ENCODE data around the gene PLA2G2C. TPM values are rescaled to one million over a fixed set of nuclear protein-coding genes. Genes with fewer than 3 reads are reported as not detected.

Gene PLA2G2C
- total RNA-seq, 2 experiments from 2014 or later = not detected

DNA sequence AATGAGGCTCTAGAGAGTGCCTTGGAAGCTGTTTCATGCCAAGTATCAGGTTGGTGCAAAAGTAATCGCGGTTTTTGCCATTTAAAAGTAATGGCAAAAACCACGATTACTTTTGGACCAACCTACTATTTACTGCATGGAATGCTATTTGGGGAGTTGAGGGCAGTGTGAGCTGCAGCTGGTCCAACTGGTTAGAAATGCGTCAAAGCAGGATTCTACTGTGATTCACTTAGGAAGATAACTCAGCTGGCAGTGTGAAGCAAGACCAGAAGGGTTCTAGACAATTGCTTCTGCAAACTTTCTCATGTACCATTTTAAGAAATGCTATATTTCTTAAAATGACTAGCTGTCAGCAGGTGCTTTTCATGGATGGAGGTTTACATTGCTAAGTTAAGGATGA is 21.2 kb upstream of the PLA2G2C start:
- TF ChIP-seq, protein P1, sequence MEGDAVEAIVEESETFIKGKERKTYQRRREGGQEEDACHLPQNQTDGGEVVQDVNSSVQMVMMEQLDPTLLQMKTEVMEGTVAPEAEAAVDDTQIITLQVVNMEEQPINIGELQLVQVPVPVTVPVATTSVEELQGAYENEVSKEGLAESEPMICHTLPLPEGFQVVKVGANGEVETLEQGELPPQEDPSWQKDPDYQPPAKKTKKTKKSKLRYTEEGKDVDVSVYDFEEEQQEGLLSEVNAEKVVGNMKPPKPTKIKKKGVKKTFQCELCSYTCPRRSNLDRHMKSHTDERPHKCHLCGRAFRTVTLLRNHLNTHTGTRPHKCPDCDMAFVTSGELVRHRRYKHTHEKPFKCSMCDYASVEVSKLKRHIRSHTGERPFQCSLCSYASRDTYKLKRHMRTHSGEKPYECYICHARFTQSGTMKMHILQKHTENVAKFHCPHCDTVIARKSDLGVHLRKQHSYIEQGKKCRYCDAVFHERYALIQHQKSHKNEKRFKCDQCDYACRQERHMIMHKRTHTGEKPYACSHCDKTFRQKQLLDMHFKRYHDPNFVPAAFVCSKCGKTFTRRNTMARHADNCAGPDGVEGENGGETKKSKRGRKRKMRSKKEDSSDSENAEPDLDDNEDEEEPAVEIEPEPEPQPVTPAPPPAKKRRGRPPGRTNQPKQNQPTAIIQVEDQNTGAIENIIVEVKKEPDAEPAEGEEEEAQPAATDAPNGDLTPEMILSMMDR (IDR thresholded peaks at IDR 0.05) = no peak
- intact Hi-C loops (cut with DNase I, micrococcal nuclease) = no loop called here
- CTCF ChIA-PET = interaction anchor here (1.8 kb wide), 1 partner anchor 12 kb away, joined by 6 read pairs; no protein-coding TSS in a partner anchor
- Histone ChIP-seq H3K36me3 (ENCODE audit: insufficient read depth, low read length) (no peaks in the 10 kb centered on the region), H3K27me3 (ENCODE audit: control insufficient read depth in 1 of 2, insufficient read depth in 2 of 2, low read length in 2 of 2) (peaks cover 0 to 4% of the 10 kb centered on the region in 2 experiments), H3K9me3 (ENCODE audit: control insufficient read depth in 1 of 2, insufficient read depth in 1 of 2, low read length in 2 of 2) (no peaks in the 10 kb centered on the region), H3K4me1 (ENCODE audit: insufficient read depth, low read length) (peaks cover 5% of the 10 kb centered on the region), H3K4me3 (ENCODE audit: low read length) (no peak overlapping the region), H3K27ac (ENCODE audit: low read depth in 1 of 2, low read length in 2 of 2) (no peak overlapping the region)
- POLR2A ChIA-PET = no interaction called here
- Mint-ChIP-seq H3K4me3 (no peak overlapping the region), H3K4me1 (ENCODE audit: low read depth) (no peaks in the 10 kb centered on the region), H3K9me3 (no peaks in the 10 kb centered on the region), H3K36me3 (ENCODE audit: low read depth) (no peaks in the 10 kb centered on the region), H3K27ac (no peak overlapping the region), H3K27me3 (peaks cover 24% of the 10 kb centered on the region)
- DNase-seq (no peak), ATAC-seq (ENCODE audit: poor library complexity) (no peak)

DNA sequence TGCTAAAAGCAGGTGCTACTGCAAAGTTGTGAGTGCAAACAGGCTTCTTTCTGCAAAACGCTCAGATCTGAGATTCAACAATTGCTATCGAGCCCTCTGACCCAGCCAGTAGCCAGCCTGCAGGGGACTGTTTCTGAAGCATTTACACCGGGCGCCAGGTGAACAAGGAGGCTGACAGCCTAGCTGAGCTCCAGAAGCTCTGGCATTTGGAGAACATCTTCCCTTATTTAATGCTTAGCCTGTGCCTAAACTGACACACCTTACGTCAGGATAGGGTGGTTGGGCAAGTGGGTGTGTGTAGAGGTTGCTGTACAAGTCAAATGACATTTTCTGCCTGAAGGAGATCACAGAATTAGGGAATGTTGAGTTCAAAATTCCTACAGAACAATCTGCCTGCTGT is 15.8 kb upstream of the PLA2G2C start:
- peaks cover 8% of the 10 kb centered on the region for H3K27me3 Mint-ChIP-seq
- ATAC-seq (ENCODE audit: poor library complexity) (no peak), DNase-seq (no peak)
- Histone ChIP-seq H3K9me3 (ENCODE audit: control insufficient read depth in 1 of 2, insufficient read depth in 1 of 2, low read length in 2 of 2) (no peaks in the 10 kb centered on the region), H3K27ac (ENCODE audit: low read depth in 1 of 2, low read length in 2 of 2) (no peak overlapping the region), H3K4me3 (ENCODE audit: low read length) (no peak overlapping the region), H3K4me1 (ENCODE audit: insufficient read depth, low read length) (no peaks in the 10 kb centered on the region), H3K36me3 (ENCODE audit: insufficient read depth, low read length) (no peaks in the 10 kb centered on the region), H3K27me3 (ENCODE audit: control insufficient read depth in 1 of 2, insufficient read depth in 2 of 2, low read length in 2 of 2) (no peaks in the 10 kb centered on the region)
- ChIA-PET POLR2A (no interaction called here), CTCF (no interaction called here)
- H3K27ac Mint-ChIP-seq = no peak overlapping the region
- intact Hi-C loops (cut with DNase I, micrococcal nuclease) = no loop called here
- no peaks in the 10 kb centered on the region for H3K4me1 Mint-ChIP-seq (ENCODE audit: low read depth)
- TF ChIP-seq, protein P1 (IDR thresholded peaks at IDR 0.05) = no peak
- H3K36me3 Mint-ChIP-seq (ENCODE audit: low read depth) = no peaks in the 10 kb centered on the region
- H3K4me3 Mint-ChIP-seq = no peak overlapping the region
- no peaks in the 10 kb centered on the region for H3K9me3 Mint-ChIP-seq

DNA sequence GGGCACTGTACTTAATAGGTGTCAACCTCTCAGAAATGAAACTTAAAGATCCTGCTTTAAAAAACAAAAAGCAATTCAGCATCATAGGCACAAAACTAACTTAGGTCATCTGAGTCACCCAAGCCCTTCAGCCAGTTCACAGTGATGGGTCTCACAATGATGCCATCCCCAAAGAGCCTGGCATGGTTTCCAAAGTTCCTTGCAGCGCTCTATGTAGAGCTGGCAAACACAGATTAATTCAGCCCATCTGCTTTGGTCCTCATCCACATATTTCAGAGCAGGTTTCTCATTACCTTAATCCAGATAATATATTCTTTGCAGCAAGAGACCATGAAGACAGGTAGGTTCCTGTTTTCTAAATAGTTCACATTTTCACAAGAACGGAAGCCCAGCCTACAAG is 14.6 kb upstream of the PLA2G2C start:
- no peaks in the 10 kb centered on the region for H3K36me3 ChIP-seq (ENCODE audit: insufficient read depth, low read length)
- no peak overlapping the region for H3K27ac ChIP-seq (ENCODE audit: low read depth in 1 of 2, low read length in 2 of 2)
- TF ChIP-seq, protein P1 (IDR thresholded peaks at IDR 0.05) = no peak
- H3K4me3 ChIP-seq (ENCODE audit: low read length) = no peak overlapping the region
- intact Hi-C loops (cut with DNase I, micrococcal nuclease) = no loop called here
- no peaks in the 10 kb centered on the region for H3K9me3 ChIP-seq (ENCODE audit: control insufficient read depth in 1 of 2, insufficient read depth in 1 of 2, low read length in 2 of 2)
- H3K4me3 Mint-ChIP-seq = no peak overlapping the region
- ChIA-PET CTCF (no interaction called here), POLR2A (no interaction called here)
- H3K27me3 ChIP-seq (ENCODE audit: control insufficient read depth in 1 of 2, insufficient read depth in 2 of 2, low read length in 2 of 2) = peaks cover 0 to 2% of the 10 kb centered on the region in 2 experiments
- H3K4me1 Mint-ChIP-seq (ENCODE audit: low read depth) = no peaks in the 10 kb centered on the region
- no peaks in the 10 kb centered on the region for H3K9me3 Mint-ChIP-seq
- ATAC-seq (ENCODE audit: poor library complexity) (no peak), DNase-seq (no peak)
- peaks cover 8% of the 10 kb centered on the region for H3K27me3 Mint-ChIP-seq
- H3K4me1 ChIP-seq (ENCODE audit: insufficient read depth, low read length) = no peaks in the 10 kb centered on the region
- no peak overlapping the region for H3K27ac Mint-ChIP-seq
- no peaks in the 10 kb centered on the region for H3K36me3 Mint-ChIP-seq (ENCODE audit: low read depth)
